ENCODE results near the gene ST6GALNAC3.

The ST6GALNAC3 gene

DNA sequence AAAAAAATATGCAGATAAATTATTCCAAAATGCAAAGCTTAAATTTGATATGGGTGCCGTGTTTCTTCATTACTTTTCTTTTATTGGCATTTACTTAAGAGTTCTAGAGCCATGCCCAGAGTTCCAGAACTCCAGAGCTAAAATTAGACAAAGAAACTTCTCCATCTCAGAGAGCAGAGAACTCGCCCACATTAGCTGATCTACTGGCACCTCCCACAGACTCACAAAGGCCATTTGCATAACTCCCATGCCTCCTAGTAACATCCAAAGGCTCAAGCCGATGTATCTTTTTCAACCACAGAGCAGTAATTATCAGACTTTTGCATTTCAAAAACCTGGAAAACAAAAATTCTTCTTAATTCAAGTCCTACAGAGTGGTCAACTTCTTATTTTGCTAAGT, 468.9 kb downstream of the ST6GALNAC3 start:
- DNase-seq: no peak

DNA sequence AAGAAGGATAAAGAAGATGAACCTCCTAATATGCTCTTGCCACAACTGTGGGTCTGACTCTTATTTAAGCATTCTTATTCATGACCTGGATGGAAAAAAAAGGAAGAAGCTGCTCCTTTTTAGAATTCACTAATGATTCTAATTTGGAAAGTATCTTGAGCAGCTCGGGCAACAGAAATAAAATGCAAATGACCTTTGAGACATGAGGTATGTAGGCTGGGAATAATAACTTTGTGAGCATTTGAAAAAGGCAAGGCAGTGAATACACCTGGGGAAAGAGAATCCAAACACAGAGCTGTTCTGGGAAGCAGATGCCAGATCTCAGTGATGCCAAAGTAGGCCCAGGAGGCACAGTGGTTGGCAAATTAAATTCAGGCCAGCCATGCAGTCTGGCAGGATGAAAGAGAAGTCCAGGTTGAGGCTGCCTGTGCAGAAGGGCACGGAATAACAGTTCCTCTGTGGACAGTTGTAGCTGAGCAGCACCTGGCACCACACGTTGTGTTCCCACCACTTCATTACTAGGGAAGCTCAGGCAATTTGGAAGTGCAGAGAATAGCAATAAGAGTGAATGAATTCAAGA, 471.9 kb downstream of the ST6GALNAC3 start:
- DNase-seq: no peak

DNA sequence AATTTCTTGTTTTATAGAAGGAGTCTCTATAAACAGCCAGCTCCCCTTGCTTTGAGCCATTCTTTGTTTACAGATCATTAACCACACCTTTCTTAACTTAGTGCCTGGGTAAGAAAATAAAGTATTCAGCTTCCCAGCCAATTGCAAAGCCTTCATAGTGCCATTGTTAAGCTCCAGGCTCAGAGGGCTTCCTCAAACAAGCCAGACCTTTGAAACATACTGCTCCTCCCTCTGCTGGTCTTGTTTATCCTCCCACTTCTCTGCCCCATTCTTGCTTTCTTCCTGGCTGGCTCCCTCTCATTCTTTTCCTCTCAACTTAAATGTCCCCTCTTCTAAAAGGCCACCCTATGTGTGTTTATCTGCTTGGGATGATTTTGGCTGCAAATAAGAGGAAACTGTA, 473.4 kb downstream of the ST6GALNAC3 start:
- no peak for DNase-seq

GRCh38 chr1:76548513-76549100, 474.1 kb downstream of the ST6GALNAC3 start:
- DNase-seq: no peak

DNA sequence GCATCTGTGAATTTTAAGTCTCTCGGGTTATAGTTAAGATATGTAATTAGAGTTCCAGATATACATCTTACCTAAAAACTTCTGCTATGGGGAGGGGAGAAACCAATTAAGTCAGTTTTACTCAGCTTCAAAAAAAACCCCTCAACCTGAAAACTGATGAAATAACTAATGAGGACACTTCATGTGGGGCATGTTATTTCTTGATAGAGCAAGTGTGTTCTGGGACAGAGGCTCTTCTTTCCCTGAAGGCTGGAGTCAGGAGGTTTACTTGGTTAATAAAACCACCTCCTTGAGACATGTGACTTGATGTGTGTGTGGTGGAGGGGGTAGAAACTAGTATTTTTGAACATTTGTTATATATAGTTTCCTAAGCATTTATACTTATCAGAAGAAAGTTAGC, 479.7 kb downstream of the ST6GALNAC3 start:
- DNase-seq: no peak

DNA sequence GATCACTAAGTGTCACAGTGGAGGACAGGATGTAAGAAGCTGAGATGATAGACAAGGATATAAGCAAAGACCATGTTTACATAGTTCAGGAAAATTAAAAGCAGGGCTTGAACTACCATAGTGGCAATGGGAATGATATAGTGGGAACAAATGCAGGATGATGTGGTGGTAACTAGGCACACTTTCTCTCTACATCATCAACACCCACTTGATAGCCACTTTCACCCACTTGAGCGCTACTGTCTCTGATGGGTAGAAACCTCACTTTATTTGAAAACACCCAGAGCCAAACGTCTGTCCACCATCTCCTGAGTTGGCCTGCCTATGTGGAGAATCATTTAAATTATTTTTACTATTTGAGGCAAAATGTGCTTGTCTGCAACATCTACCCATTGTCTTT, 487.7 kb downstream of the ST6GALNAC3 start:
- no peak for DNase-seq

DNA sequence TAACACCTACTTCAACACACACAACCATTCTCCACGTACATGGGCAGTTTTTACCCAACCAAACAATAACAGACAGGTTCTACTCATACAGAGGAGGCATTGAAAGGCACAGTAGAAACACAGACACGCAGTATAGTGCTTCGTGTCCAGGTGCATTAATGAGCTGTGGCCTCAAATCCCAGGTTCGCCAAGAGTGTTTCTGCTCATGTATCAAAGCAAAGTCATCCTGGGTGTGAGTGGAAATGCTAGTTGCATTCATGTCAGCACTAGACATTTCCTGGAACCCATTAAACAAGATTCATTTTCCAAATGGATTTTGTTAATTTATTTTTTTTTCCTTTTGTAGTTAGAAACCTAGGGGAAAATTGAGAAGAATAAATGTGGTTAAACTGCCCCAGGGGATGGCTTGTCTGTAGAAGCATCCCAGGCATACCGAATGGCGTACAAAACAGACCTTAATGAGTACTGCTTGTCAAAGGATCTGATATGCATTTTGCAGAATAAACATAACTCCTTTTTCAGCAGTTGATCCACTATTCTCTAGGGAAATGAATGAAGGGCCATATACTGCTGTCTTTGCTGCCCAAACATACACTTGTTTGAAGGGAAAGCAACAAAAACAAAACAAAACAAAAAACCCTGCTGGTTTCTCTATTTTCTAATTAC, 494.2 kb downstream of the ST6GALNAC3 start:
- no peak for DNase-seq

DNA sequence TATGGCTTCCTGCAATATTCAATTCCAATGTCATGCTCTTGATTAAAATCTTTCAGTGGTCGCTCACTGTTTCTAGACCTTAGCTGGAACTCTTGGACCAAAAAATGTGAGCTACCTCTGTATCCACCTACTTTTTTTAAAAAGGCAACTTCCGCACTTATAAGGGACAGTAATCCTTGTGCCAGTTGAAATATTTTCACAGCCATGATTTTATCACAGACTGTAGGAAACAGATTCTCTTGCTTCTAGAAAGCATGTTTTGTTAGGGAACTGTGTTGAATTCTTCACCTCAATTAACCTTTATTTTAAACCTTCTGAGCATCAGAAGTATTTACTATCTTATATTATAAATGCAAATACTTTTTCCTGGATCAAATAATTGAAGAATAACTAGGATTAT, 496.7 kb downstream of the ST6GALNAC3 start:
- DNase-seq: no peak

- DNase-seq: no peak
Measured at GRCh38 chr1:76572229-76572628, 497.7 kb downstream of the ST6GALNAC3 start.

- no peak for DNase-seq
Measured at GRCh38 chr1:76576876-76577524, 502.5 kb downstream of the ST6GALNAC3 start.

- peak; percentile 22 for DNase-seq
Measured at GRCh38 chr1:76577525-76578185, 503.1 kb downstream of the ST6GALNAC3 start.

- no peak for DNase-seq
Measured at GRCh38 chr1:76580206-76580605, 505.7 kb downstream of the ST6GALNAC3 start.

DNA sequence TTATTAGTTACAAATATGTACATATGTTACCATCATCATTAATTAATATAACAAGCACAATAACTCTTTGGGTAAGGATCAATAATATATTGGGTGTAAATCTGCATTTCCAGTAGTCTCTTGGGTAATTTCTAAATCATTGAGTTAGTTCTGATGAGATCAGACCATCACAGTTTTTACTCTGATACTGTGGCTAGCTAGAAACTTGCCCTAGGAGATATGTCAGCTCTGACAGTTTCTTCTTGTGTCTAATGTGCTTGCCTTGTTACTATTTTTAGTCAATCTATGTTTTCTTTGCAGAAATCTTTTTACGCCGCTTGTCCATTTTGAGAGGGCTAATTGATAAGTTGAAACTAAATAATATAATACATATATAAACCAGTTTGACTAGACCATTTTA, 507.2 kb downstream of the ST6GALNAC3 start:
- no peak for DNase-seq

- no peak for DNase-seq
Measured at GRCh38 chr1:76583235-76583868, 508.8 kb downstream of the ST6GALNAC3 start.

DNA sequence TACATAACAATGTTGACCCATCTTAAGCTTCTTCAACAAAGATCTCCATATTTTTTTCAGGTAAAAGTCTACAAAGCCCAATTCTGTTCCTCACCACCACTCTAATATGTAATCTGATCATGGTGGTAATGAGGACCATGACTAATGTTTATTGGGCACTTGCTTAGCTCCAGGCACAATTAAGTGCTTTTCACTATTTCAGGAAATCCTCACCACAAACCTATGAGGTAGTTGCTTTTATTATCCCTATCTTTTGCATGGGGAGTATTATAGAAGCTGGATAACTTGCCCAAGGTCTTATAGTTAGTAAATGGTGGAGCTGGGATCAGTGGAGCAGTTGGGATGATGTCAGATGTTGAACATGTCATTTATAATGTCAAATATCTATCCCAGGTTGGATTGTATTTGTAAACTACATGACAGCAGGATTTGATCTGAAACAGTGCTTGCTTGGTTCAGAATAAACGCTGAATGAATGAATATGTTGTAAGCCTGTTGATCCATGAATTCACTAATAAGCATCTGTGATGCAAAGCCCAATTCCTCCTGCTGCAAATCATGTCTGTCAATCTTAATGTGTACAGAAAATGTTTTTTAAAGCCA, 509.4 kb downstream of the ST6GALNAC3 start:
- DNase-seq: no peak

GRCh38 chr1:76585980-76586674, 511.6 kb downstream of the ST6GALNAC3 start:
- DNase-seq: no peak

- no peak for DNase-seq
Measured at GRCh38 chr1:76587212-76587611, 512.7 kb downstream of the ST6GALNAC3 start.

- DNase-seq: no peak
Measured at GRCh38 chr1:76591461-76591860, 516.9 kb downstream of the ST6GALNAC3 start.

DNA sequence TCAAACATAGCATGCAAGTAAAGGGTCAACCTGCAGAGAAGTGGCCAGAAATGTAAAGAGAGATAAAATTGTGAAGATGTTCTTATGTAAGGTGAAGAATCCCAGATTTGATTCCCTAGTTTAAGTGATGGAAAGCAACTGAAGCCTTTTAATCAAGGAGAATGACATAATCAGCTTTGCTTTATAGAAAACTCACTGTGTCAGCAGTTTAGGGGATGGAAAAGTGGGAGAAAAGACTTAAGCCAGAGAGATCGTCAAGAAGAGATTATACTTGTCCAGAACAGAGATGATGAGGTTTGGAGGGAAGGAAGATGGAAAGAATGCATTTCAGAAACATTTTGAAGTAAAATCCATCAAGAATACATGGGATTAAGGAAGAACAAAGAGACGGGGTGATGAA, 517.4 kb downstream of the ST6GALNAC3 start:
- no peak for DNase-seq

GRCh38 chr1:76593141-76593540, 518.6 kb downstream of the ST6GALNAC3 start:
- DNase-seq: no peak

- DNase-seq: no peak
Measured at GRCh38 chr1:76593618-76594017, 519.1 kb downstream of the ST6GALNAC3 start.

DNA sequence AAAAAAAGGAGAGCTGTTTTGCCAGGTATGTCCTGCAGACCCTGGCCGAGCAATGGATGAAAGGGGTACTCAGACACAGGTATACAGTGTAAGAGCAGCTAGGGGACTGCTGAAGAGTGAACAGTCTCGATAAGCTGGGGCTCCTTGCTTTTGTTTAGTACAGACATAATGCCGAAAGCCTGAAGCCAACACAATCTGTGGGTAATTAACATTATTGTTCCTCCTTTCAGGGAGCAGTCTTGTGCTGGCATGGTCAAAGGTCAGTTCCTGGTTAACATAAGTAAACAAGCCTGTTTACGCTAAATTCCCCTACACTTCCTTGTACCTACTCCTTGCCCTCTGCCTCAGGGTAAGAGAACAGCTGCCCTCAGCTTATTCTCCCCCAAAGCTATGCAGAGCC, 520.5 kb downstream of the ST6GALNAC3 start:
- no peak for DNase-seq
